GM19240 (cell line): ENCODE data around the gene PTGS2.
"Not testable (repeated sequence)": the region's sequence is repeated elsewhere in the genome, so short reads cannot be mapped to it uniquely, and the experiment has no call there.

ENCODE experiments used
- DNase-seq: peaks from one replicate; pipeline ENCODE4 v3.0.0; 2011; ENCODE audit warnings: low spot score; ENCODE audit not compliant: insufficient read length

The PTGS2 gene

GRCh38 chr1:186670297-186671135 lies 9.7 kb downstream of the PTGS2 start:
- no peak for DNase-seq

DNA sequence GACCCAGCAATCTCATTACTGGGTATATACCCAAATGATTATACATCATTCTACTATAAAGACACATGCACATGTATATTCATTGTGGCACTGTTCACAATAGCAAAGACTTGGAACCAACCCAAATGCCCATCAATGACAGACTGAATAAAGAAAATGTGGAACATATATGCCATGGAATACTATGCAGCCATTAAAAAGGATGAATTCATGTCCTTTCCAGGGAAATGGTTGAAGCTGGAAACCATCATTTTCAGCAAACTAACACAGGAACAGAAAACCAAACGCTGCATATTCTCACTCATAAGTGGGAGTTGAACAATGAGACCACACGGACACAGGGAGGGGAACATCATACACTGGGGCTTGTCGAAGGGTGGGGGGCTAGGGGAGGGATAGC lies 10.4 kb downstream of the PTGS2 start:
- DNase-seq: not testable (repeated sequence)

DNA sequence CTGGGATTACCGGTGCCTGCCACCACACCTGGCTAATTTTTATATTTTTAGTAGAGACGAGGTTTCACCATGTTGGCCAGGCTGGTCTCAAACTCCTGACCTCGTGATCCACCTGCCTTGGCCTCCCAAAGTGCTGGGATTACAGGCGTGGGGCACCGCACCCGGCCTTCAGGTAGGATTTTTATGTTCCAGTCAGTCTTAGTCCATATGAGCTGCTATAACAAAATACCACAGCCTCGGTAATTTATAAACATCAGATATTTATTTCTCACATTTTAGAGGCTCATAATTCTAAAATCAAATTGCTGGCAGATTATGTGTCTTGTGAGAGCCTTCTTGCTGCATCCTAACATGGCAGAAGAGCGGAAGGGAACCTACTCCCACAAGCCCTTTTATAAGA lies 16.0 kb downstream of the PTGS2 start:
- DNase-seq: not testable (repeated sequence)

DNA sequence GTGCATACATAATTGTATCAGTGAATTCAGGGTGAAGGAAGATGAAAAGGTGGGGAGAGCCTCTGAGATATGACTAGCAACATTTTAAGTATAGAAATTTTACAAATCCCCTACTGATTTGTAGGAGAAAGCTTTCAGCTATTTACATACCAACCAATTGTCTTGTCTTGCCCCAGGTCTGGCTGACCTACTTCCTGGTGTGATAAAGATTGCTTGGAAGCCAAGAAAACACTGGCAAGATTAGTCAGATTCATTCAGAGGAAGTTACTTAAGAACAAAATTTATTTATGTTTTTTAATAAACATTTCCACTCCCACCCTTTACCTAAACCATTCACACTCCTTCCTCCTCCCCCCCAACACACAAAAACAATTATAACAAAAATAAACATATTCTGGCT lies 17.5 kb downstream of the PTGS2 start:
- DNase-seq: no peak

DNA sequence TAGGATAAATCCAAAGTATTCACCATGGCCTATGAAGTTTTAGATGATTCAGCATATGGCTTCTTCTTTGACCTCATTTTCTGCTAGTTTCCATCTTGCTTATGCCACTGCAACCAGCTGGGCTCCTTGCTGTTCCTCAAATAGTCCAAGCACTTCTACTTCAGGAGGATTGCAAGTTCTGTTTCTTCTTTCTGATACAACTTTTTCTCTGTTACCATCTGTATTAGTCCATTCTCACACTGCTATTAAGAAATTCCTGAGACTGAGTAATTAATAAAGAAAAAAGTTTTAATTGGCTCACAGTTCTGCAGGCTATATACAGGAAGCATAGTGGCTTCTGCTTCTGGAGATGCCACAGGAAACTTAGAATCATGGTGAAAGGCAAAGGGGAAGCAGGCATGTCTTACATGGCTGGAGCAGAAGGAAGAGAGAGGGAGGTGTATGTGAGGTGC lies 20.3 kb downstream of the PTGS2 start:
- no peak for DNase-seq

DNA sequence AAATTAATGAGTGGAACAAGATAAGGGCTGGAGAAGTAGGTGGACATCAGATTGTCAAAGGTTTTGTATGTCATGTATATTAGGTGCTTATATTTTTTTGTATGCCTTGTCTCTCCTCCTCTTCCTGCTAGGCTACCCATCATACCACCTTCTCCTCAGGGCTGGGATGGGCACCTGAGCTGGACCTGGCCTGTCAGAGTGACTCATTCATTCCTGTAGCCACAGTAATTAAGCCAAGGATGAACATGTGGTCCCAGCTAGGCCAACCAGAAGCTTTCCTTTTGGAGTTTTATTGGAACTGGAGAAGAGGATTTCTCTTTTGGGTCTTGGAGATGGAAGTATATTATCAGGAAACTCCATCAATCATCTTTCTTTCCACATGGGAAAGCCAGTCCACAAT lies 21.2 kb downstream of the PTGS2 start:
- no peak for DNase-seq

GRCh38 chr1:186657481-186657880 lies 22.7 kb downstream of the PTGS2 start:
- no peak for DNase-seq

DNA sequence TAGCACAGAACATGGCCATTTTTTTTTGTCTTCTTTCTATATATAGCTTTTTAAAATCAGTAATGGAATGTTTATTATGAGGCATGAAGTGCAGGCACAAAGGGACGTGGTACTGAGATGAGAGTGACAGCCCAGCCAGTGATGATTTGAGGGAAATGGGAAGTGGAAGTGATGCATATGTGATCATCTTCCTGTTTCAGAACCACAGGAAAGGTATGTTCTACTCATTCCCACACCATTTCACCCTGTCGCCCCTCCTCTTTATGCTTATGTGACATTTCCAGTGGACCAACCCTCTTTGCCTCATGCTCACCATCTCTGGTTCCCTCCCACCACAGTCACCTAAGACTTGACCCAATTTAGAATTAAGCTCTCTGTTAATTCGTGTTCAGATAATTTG lies 24.3 kb downstream of the PTGS2 start:
- no peak for DNase-seq

- no peak for DNase-seq
These were observed 25.5 kb downstream of the PTGS2 start for GRCh38 chr1:186654741-186655140.

GRCh38 chr1:186653312-186653711 lies 26.9 kb downstream of the PTGS2 start:
- no peak for DNase-seq

GRCh38 chr1:186648613-186649012 lies 31.6 kb downstream of the PTGS2 start:
- no peak for DNase-seq

DNA sequence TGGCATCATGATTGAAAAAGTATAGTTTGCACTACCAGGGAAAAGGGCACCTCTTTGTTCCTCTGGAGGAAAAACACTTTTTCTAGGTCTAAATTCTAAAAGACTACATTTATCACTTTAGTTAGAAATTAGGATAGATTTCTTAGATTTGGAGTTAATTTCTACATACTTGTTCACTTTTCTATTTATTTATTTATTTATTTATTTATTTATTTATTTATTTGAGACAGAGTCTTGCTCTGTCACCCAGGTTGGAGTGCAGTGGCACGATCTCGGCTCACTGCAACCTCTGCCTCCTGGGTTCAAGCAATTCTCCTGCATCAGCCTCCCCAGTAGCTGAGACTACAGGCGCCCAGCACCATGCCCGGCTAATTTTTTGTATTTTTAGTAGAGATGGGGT lies 32.2 kb downstream of the PTGS2 start:
- DNase-seq: not testable (repeated sequence)

DNA sequence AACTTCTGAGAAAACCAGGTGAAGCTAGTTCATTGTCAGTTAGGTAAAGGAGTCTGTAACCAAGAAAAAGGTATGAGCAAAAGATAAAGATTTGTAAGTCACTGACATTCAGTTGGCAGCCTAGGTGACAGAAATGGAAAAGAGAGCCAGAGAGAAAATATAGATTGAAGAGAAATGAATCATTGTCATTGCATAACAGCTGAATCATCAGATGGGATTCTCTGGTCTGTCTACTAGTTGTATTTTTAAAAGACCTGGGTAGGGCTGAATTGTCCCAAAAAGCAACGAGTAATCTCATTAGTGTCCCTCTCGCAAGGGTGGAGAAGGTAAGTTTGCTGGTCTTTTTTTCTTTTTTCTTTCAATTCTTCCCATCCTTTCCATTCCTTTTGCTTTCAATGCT lies 36.6 kb downstream of the PTGS2 start:
- no peak for DNase-seq

- DNase-seq: not testable (repeated sequence)
These were observed 42.7 kb downstream of the PTGS2 start for GRCh38 chr1:186637567-186637966.

- no peak for DNase-seq
These were observed 43.4 kb downstream of the PTGS2 start for GRCh38 chr1:186636786-186637185.

GRCh38 chr1:186634511-186634910 lies 45.7 kb downstream of the PTGS2 start:
- no peak for DNase-seq

DNA sequence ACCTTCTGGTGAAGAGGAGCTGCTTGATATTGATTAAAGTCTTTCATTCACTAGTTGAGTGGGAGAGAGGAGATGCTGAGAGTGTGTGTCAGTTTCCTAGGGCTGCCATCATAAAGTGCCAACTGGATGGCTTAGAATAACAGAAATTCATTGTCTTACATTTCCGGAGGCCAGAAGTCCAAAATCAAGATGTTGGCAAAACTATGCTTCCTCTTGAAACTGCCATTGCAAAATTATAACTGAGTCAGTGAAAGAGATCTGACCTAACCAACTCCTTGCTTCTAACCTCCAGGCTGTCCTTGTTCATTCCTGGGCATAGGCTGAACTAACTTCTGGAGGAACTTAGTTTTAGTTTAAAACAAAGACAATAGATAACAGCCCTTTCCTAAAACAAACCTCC lies 47.1 kb downstream of the PTGS2 start:
- no peak for DNase-seq

GRCh38 chr1:186629341-186629740 lies 50.9 kb downstream of the PTGS2 start:
- DNase-seq: no peak

- DNase-seq: no peak
These were observed 51.3 kb downstream of the PTGS2 start for GRCh38 chr1:186628910-186629309.

- no peak for DNase-seq
These were observed 53.2 kb downstream of the PTGS2 start for GRCh38 chr1:186627019-186627418.

DNA sequence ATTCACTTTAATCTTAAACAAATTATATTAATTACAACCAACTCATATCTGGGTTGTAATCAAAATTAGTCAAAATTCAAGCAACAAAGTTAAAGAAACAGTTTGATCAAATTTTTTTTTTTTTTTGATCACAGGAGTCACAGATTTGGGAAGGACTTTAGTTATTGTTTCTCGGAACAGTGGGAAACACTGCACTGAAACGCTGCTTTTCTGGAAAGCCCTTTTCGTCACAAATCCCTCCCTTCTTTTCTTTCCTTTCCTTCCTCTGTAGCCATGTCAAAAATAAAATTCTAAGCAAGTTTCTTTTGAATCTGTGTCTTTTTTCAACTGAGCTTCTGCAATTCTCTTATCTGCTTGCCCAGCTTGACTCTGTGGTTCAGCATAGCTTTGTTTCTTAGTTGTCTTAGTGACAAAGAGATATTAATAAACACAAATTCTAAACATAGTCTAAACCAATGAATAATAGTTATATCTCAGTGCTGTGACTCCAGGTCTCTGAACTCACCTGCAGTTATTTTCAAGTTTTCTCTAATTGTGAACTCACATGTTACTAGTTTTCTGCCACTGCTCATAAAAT lies 53.8 kb downstream of the PTGS2 start:
- DNase-seq: no peak

DNA sequence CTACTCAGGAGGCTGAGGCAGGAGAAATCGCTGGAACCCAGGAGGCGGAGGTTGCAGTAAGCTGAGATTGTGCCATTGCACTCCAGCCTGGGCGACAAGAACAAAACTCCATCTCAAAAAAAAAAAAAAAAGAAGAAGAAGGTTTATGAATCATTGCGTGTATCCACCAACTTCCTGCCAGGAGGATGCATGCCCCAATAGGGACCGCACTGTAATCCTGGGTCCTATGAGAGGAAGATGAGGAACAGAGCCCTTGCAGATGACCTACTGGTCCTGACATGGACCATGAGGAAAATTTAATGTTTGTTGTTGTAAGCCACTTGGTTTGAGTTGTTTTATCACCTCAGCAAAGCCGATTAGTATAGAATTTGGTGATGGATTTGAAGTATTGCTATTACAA lies 56.7 kb downstream of the PTGS2 start:
- DNase-seq: no peak
